ENCODE data around the gene DDN.

DNA sequence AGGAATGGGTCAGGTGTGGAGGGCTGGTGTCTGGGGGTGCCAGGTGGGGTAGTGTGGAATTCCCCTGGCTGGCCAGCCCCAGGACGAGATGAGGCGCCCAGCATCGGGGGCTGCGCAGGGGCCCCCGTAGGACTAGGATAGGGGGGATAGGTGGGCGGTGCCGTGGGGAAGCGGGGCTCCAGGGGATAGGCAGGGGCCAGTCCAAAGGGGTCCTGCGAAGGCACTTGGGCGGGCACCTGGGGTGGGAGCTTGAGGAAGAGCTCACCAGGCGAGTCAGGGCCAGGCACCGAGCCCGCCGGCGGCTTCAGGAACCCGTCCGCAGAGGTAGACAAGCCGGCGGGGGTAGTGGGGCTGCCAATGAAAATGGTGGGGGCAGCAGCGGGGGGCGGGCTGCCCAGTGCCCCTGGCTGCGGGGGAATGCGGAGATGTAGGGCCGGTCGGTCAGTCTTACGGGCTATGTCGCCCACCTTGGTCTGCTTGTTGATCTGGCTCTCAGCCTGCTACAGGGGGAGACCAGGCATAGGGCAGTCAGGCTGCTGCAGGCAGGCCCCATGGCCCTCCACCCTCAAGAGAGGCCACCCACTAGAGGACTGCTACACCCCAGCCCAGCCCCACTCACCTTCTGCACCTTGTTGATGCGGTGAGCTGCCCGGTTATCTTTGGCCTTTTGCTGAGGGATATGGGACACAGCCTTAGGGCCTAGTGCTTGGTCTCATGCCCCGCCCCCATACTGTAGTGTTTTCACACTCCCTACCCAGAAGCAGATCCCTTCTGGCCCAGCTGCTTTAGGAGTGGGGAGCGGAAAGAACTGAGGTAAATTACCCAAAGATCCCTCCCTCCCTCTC lies 42.1 kb upstream of the DDN start:
- TF ChIP-seq CTCF (IDR thresholded peaks at IDR 0.05) = no peak
- TF ChIP-seq POLR2A (IDR thresholded peaks at IDR 0.05) = no peak

Measured in body of pancreas (tissue), 4 donors.